Mesothelial cell of epicardium (in vitro differentiated cells): ENCODE measurements around the gene MYO5B. TPM values are rescaled to one million over a fixed set of nuclear protein-coding genes. Genes with fewer than 3 reads are reported as not detected.

Experiments used
- DNase-seq, 2 experiments: peaks; one replicate each; pipeline ENCODE4 v3.0.0; 2021; ENCODE audit warnings: low spot score in 2 of 2; ENCODE audit not compliant: unreplicated experiment in 2 of 2
- H3K27ac Mint-ChIP-seq: 2 replicates; pipeline ENCODE4 v1.8.0; 2021; ENCODE audit warnings: mixed read lengths
- H3K27me3 Mint-ChIP-seq: 2 replicates; pipeline ENCODE4 v1.8.0; 2021; ENCODE audit warnings: low read depth, mixed read lengths
- H3K36me3 Mint-ChIP-seq: 2 replicates; pipeline ENCODE4 v1.8.0; 2021; ENCODE audit warnings: mixed read lengths
- H3K4me1 Mint-ChIP-seq: 2 replicates; pipeline ENCODE4 v1.8.0; 2021; ENCODE audit warnings: mixed read lengths
- H3K4me3 Mint-ChIP-seq: 2 replicates; pipeline ENCODE4 v1.8.0; 2021; ENCODE audit warnings: mild to moderate bottlenecking, moderate library complexity, mixed read lengths
- H3K9me3 Mint-ChIP-seq: 2 replicates; pipeline ENCODE4 v1.8.0; 2021; ENCODE audit warnings: mixed read lengths
- total RNA-seq: library from RNA; stranded (reverse); gene quantifications from 3 replicates; pipeline ENCODE4 v1.2.1, GENCODE V29; 2021
- TF ChIP-seq, protein P1 (sequence below): fragments of 200-600 bp; sonication (generic); IDR thresholded peaks from one replicate; pipeline ENCODE4 v1.5.0; 2021; ENCODE audit warnings: antibody characterized with exemption; ENCODE audit not compliant: unreplicated experiment

MYO5B gene
- total RNA-seq, 1 donor from 2014 or later, result 15.1 TPM

DNA sequence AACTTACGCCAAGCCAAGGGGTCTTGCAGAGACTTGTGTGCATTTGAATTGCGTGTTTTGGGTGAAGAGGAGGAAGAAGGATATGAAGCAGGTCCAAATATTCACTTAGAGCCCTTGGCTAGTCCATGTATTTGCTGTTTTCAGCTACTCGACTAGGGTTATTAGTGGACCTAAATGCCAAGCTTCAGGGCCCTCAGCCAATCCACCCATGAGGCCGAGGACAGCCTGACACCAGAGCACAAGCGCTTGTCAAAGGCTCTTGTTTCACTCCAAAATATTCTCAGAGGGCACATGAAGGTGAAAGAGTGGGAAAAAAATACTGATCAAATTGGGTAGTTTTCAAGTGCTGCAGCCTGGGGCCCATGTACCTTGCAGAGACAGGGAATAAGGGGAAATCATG is 206.8 kb downstream of the MYO5B start:
- Mint-ChIP-seq H3K4me3 (no peak overlapping the region), H3K4me1 (no peaks in the 10 kb centered on the region), H3K27me3 (no peaks in the 10 kb centered on the region), H3K27ac (no peak overlapping the region), H3K9me3 (no peaks in the 10 kb centered on the region), H3K36me3 (no peaks in the 10 kb centered on the region)
- TF ChIP-seq, protein P1, sequence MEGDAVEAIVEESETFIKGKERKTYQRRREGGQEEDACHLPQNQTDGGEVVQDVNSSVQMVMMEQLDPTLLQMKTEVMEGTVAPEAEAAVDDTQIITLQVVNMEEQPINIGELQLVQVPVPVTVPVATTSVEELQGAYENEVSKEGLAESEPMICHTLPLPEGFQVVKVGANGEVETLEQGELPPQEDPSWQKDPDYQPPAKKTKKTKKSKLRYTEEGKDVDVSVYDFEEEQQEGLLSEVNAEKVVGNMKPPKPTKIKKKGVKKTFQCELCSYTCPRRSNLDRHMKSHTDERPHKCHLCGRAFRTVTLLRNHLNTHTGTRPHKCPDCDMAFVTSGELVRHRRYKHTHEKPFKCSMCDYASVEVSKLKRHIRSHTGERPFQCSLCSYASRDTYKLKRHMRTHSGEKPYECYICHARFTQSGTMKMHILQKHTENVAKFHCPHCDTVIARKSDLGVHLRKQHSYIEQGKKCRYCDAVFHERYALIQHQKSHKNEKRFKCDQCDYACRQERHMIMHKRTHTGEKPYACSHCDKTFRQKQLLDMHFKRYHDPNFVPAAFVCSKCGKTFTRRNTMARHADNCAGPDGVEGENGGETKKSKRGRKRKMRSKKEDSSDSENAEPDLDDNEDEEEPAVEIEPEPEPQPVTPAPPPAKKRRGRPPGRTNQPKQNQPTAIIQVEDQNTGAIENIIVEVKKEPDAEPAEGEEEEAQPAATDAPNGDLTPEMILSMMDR, result no peak
- no peak for DNase-seq

DNA sequence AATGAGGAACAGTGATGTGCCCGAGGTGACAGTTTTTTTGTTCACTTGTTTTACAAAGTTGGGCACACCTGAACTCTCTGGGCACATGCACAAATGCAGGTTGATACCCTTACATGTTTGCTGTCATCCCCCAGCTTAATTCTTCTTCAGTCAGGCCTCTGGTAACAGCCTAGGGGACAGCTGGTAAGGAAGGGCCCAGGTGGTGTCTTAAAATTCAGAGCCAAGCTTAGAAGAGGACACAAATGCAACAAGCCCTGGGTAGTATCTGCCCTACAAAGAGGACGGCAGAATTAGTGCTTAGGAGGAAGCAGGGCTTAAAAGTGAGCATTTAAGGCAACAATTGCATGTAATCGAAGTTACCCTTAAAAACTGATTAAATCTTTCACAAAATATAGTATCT is 209.7 kb downstream of the MYO5B start:
- Mint-ChIP-seq H3K36me3 (no peaks in the 10 kb centered on the region), H3K4me3 (no peak overlapping the region), H3K27me3 (no peaks in the 10 kb centered on the region), H3K4me1 (no peaks in the 10 kb centered on the region), H3K9me3 (no peaks in the 10 kb centered on the region), H3K27ac (no peak overlapping the region)
- TF ChIP-seq, protein P1, result no peak
- DNase-seq, result no peak

DNA sequence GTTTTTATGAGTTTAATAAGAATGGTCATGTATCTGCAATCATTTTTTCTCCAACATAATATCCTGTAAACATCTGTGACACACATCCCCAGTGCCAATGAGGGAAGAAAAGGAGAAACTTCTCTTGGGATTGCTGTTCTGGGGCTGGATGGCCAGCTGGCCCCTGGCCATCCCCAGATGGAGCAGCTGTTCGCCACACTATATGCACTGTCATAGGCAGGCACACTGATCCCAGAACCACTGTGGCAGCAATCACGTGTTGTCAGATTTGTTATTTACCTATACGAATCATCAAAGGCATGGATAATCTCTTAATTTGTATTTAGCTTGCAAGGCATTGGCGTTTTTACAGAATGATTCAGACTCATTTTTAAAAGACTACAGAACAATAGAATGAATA is 214.1 kb downstream of the MYO5B start:
- H3K27ac Mint-ChIP-seq, result no peak overlapping the region
- H3K27me3 Mint-ChIP-seq, result no peaks in the 10 kb centered on the region
- no peak for DNase-seq
- H3K36me3 Mint-ChIP-seq, result no peaks in the 10 kb centered on the region
- no peaks in the 10 kb centered on the region for H3K4me1 Mint-ChIP-seq
- H3K4me3 Mint-ChIP-seq, result no peak overlapping the region
- no peaks in the 10 kb centered on the region for H3K9me3 Mint-ChIP-seq
- TF ChIP-seq, protein P1, result no peak

DNA sequence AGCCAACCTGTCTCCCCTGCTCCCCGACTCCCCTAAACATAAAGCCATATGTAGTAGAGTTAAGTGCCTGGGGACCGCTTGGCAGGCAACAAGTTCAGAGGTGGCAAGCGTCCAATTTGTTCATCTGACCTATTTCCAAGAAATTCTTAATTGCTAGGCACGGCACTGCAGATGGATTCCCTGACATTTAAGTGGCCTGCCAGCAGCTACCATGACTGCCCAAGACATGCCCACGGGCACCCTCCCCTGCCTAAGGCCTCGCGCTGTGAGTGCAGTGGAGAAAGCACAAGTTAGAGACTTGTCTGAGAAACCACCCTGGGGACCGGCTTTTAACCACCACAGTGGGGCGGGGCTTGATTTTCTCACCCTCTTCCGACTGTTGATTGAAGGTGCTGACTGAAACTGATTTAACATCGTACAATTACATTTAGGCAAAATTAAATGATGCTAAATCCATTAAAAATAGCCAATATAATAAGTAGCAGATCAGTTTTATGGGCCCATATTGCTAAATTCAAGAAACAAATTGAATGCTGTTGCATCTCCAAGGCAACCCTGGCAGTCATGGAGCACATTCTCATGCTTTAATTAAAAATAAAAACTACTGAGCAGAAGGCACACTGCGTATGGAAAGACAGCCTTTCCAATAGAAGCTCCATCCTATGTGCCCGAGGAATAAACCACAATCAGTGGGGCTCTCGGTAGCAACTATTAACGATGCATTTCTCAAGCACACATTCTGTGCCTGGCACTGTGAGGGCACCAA is 218.0 kb downstream of the MYO5B start:
- no peaks in the 10 kb centered on the region for H3K27me3 Mint-ChIP-seq
- TF ChIP-seq, protein P1, result no peak
- no peaks in the 10 kb centered on the region for H3K4me1 Mint-ChIP-seq
- peaks cover 3% of the 10 kb centered on the region for H3K36me3 Mint-ChIP-seq
- DNase-seq, result no peak
- no peak overlapping the region for H3K4me3 Mint-ChIP-seq
- no peak overlapping the region for H3K27ac Mint-ChIP-seq
- no peaks in the 10 kb centered on the region for H3K9me3 Mint-ChIP-seq

DNA sequence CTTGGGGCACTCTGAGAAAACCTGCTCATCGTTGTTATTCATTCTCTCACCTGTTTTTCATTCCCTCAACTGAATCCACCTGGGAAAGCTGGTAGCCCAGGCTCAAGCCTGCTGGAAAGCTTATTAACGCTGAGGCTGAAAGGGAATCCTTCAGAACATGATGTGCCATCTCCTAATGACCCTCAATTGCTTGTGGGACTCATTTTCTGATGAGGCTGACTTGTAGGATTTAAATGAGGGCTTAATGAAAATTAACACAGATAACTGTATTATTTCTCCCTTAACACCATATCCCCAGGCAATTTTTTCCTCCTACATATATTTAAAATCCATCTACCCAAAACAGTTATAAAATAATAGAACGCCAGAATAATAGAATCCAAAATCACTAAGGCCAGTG is 218.9 kb downstream of the MYO5B start:
- Mint-ChIP-seq H3K27me3 (no peaks in the 10 kb centered on the region), H3K4me1 (no peaks in the 10 kb centered on the region), H3K36me3 (peaks cover 3% of the 10 kb centered on the region), H3K9me3 (no peaks in the 10 kb centered on the region), H3K27ac (no peak overlapping the region), H3K4me3 (no peak overlapping the region)
- no peak for DNase-seq
- TF ChIP-seq, protein P1, result no peak

DNA sequence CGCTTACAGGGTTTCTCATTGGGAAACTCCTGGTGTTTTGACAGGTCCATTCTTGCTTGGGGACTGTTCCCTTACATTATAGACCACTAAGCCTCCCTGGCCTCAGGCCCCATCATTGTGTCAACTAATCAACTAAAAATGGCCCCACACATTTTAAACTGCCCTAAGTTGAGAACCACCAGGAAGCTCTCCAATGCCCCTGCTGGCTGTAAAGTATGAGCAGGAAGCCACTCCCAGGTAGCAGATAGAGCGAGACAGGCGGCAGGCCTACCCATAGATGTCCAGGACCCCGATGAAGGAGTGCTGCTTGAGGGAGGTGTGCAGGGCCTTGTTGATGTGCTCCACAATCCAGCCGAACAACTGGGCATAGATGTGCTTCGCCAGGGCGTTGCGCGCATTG is 220.9 kb downstream of the MYO5B start:
- no peak overlapping the region for H3K27ac Mint-ChIP-seq
- H3K27me3 Mint-ChIP-seq, result no peaks in the 10 kb centered on the region
- H3K4me3 Mint-ChIP-seq, result no peak overlapping the region
- TF ChIP-seq, protein P1, result no peak
- H3K36me3 Mint-ChIP-seq, result peaks cover 3% of the 10 kb centered on the region
- H3K4me1 Mint-ChIP-seq, result no peaks in the 10 kb centered on the region
- no peaks in the 10 kb centered on the region for H3K9me3 Mint-ChIP-seq
- DNase-seq, result no peak
